ENCODE data around the gene TENM3.

DNA sequence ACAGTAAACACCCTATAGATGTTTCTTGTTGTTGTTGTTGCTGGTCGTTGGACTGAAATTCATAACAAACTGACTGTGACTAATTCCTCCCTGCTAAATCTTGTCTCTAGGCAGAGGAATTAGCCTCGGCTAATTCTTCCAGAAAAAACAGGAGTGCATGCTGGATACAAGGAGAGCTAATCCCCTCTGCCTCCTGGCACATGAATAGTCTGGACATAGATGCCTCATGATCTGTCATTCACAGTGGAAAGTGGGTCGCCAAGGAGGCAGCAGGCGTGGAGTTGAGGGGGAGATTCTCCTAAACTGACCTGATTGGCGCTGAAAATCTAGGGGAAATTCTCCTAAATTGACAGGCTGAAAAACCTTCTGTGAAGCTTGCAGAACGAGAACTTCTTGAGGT, 453.9 kb downstream of the TENM3 start:
- TF ChIP-seq, protein P1, sequence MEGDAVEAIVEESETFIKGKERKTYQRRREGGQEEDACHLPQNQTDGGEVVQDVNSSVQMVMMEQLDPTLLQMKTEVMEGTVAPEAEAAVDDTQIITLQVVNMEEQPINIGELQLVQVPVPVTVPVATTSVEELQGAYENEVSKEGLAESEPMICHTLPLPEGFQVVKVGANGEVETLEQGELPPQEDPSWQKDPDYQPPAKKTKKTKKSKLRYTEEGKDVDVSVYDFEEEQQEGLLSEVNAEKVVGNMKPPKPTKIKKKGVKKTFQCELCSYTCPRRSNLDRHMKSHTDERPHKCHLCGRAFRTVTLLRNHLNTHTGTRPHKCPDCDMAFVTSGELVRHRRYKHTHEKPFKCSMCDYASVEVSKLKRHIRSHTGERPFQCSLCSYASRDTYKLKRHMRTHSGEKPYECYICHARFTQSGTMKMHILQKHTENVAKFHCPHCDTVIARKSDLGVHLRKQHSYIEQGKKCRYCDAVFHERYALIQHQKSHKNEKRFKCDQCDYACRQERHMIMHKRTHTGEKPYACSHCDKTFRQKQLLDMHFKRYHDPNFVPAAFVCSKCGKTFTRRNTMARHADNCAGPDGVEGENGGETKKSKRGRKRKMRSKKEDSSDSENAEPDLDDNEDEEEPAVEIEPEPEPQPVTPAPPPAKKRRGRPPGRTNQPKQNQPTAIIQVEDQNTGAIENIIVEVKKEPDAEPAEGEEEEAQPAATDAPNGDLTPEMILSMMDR (IDR thresholded peaks at IDR 0.05; ENCODE audit: low read length) = no peak
- no peak for TF ChIP-seq EZH2 (IDR thresholded peaks at IDR 0.05; ENCODE audit: borderline replicate concordance, low read length)
